Breast epithelium (tissue), 4 donors: ENCODE results near the gene HDC. TPM values are rescaled to one million over a fixed set of nuclear protein-coding genes. Genes with fewer than 3 reads are reported as not detected.

Source experiments
- DNase-seq, 2 donors: peaks; one replicate each; pipeline ENCODE4 v3.0.0-alpha.2; 2019; ENCODE audit warnings: low spot score in 2 of 2
- H3K27ac ChIP-seq, 2 donors: fragments of 200-600 bp; sonication (generic) in 1 of 2; one replicate each; pipeline ENCODE4 v1.5.1; 2016 to 2019; ENCODE audit warnings: mild to moderate bottlenecking in 1 of 2
- H3K27me3 ChIP-seq, 2 donors: fragments of 200-600 bp; sonication (generic) in 1 of 2; one replicate each; pipeline versions ENCODE4 v1.5.1 to v1.6.0; 2017 to 2019; ENCODE audit warnings: control low read depth in 1 of 2, mild to moderate bottlenecking in 1 of 2
- H3K36me3 ChIP-seq: fragments of 200-600 bp; one replicate; pipeline ENCODE4 v1.5.1; 2019
- H3K4me1 ChIP-seq, 2 donors: fragments of 200-600 bp; sonication (generic); one replicate each; pipeline ENCODE4 v1.5.1; 2016 to 2019; ENCODE audit warnings: control low read depth in 1 of 2
- H3K4me3 ChIP-seq, 3 donors: fragments of 200-600 bp; sonication (generic); 1 replicate in 2 of 3; 2 replicates in 1 of 3; pipeline ENCODE4 v1.5.1; 2016 to 2019; ENCODE audit warnings: mild to moderate bottlenecking in 3 of 3, moderate library complexity in 2 of 3
- H3K9me3 ChIP-seq, 2 donors: fragments of 200-600 bp; sonication (generic) in 1 of 2; one replicate each; pipeline ENCODE4 v1.5.1; 2016 to 2019; ENCODE audit warnings: control low read depth in 1 of 2
- POLR2A ChIP-seq: fragments of 450-650 bp; IDR thresholded peaks from one replicate; pipeline ENCODE4 v1.6.1; 2016; ENCODE audit warnings: antibody characterized with exemption, mild to moderate bottlenecking, moderate library complexity
- POLR2AphosphoS5 ChIP-seq, 3 donors: sonication (generic); formaldehyde crosslinking; IDR thresholded peaks; one replicate each; pipeline ENCODE4 v1.6.1; 2017; ENCODE audit warnings: antibody characterized with exemption in 3 of 3
- intact Hi-C: fragments of 100-400 bp; cut with DNase I; formaldehyde crosslinking; loops from one replicate; pipeline ENCODE4 v1.15.1; 2023; ENCODE audit warnings: low total_unique reads
- total RNA-seq, 3 donors: library from RNA; depleted of rRNA; stranded (reverse); fragments of >200 nt; gene quantifications; one replicate each; pipeline ENCODE4 v1.1.0, GENCODE V29; 2016
- TF ChIP-seq, protein P1 (sequence below), 3 donors: fragments of 450-650 bp; IDR thresholded peaks; one replicate each; pipeline ENCODE4 v1.5.1; 2016 to 2017; ENCODE audit warnings: antibody characterized with exemption in 3 of 3, mild to moderate bottlenecking in 3 of 3, moderate library complexity in 3 of 3

Gene HDC
- total RNA-seq, 3 donors from 2014 or later, result 1.0 to 11.0 TPM; not detected in 1

DNA sequence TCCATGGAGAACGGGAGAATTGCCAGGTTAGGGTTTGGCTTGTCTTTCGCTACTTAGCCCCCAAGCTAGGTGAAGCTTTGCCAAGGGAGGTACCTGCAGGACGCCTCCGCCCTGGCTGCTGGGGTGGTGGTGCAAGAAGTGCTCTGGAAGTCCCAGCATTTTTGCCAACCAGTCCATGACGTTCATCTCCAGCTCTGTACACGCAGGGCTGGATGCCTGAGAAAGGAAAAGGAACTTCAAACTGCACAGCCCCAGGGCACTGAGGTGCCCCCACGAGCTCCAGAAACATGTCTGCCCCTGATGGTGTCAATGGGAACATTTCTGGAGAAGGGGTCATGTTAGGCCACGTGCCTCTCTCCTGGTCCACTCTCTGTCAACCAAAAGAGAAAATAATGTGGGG is 8.2 kb downstream of the HDC start:
- Histone ChIP-seq H3K36me3 (no peaks in the 10 kb centered on the region), H3K9me3 (no peaks in the 10 kb centered on the region), H3K4me1 (no peaks in the 10 kb centered on the region), H3K27ac (no peak overlapping the region), H3K4me3 (no peak overlapping the region), H3K27me3 (no peaks in the 10 kb centered on the region)
- TF ChIP-seq, protein P1, sequence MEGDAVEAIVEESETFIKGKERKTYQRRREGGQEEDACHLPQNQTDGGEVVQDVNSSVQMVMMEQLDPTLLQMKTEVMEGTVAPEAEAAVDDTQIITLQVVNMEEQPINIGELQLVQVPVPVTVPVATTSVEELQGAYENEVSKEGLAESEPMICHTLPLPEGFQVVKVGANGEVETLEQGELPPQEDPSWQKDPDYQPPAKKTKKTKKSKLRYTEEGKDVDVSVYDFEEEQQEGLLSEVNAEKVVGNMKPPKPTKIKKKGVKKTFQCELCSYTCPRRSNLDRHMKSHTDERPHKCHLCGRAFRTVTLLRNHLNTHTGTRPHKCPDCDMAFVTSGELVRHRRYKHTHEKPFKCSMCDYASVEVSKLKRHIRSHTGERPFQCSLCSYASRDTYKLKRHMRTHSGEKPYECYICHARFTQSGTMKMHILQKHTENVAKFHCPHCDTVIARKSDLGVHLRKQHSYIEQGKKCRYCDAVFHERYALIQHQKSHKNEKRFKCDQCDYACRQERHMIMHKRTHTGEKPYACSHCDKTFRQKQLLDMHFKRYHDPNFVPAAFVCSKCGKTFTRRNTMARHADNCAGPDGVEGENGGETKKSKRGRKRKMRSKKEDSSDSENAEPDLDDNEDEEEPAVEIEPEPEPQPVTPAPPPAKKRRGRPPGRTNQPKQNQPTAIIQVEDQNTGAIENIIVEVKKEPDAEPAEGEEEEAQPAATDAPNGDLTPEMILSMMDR (IDR thresholded peaks at IDR 0.05), result no peak
- TF ChIP-seq POLR2A (no peak), POLR2AphosphoS5 (IDR thresholded peaks at IDR 0.05) (no peak)
- intact Hi-C loops, result loop anchor here (2.0 kb wide), 1 partner anchor 53 kb away; no protein-coding TSS in a partner anchor
- DNase-seq, result no peak

DNA sequence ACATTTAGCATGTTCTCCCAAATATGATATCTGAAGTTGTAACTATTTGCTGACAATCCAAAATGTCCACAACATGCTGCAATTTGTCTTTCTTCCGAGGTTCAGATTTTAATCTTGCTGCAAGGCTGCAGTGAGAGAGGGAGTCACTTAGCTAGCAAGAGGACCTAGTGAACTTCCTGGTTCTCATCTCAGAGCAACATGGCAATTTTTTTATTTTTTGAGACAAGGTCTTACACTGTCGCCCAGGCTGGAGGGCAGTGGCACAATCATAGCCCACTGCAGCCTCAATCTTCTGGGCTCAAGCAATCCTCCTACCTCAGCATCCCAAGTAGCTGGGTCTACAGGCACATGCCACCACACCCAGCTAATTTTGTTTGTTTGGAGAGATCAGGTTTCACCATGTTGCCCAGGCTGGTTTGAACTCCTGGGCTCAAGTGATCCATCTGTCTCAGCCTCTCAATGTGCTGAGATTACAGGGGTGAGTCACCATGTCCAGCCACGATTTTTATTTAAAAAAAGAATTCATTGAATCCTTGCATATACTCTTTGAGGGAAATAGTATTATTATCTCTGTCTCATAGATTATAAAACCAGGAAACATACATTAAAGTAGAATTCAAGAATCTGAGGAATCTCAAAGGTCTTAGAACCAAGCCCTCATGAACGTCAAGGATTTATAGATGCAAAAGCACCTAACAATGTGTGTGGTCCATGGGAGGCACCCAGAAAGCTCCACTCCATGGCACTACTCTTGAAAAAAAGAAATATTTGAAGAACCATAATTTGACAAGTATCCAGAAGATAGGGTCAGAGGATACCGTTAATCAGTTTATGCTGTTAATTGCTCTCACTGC is 9.1 kb downstream of the HDC start:
- intact Hi-C loops, result loop anchor here (2.0 kb wide), 1 partner anchor 52 kb away; no protein-coding TSS in a partner anchor
- no peak for TF ChIP-seq POLR2AphosphoS5 (IDR thresholded peaks at IDR 0.05)
- no peak for TF ChIP-seq POLR2A
- TF ChIP-seq, protein P1 (IDR thresholded peaks at IDR 0.05), result no peak
- DNase-seq, result no peak
- no peaks in the 10 kb centered on the region for H3K9me3 ChIP-seq
- H3K27ac ChIP-seq, result no peak overlapping the region
- H3K4me3 ChIP-seq, result no peak overlapping the region
- no peaks in the 10 kb centered on the region for H3K36me3 ChIP-seq
- no peaks in the 10 kb centered on the region for H3K4me1 ChIP-seq
- H3K27me3 ChIP-seq, result no peaks in the 10 kb centered on the region

DNA sequence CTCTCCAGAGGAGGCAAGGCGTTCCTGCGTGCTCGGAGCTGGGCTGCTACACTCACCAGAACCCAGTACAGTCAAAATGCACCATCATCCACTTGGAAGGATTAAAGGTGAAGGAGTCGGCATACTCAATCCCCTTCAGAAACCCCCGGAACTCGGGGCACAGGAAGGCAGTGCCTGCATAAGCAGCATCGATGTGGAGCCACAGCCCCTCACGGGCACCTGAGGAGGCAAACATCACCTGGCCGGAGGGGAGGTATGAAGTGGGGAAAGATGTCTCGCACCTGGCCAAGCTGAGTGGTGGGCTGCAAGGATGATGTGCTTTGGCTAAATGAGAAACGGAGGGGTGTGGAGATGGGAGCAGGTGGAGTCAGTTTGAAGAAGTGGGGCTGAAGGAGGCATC is 13.0 kb downstream of the HDC start:
- Histone ChIP-seq H3K4me1 (no peaks in the 10 kb centered on the region), H3K36me3 (no peaks in the 10 kb centered on the region), H3K27ac (no peak overlapping the region), H3K27me3 (no peaks in the 10 kb centered on the region), H3K4me3 (no peak overlapping the region), H3K9me3 (no peaks in the 10 kb centered on the region)
- TF ChIP-seq, protein P1 (IDR thresholded peaks at IDR 0.05), result no peak
- TF ChIP-seq POLR2A (no peak), POLR2AphosphoS5 (IDR thresholded peaks at IDR 0.05) (no peak)
- intact Hi-C loops, result no loop called here
- no peak for DNase-seq

DNA sequence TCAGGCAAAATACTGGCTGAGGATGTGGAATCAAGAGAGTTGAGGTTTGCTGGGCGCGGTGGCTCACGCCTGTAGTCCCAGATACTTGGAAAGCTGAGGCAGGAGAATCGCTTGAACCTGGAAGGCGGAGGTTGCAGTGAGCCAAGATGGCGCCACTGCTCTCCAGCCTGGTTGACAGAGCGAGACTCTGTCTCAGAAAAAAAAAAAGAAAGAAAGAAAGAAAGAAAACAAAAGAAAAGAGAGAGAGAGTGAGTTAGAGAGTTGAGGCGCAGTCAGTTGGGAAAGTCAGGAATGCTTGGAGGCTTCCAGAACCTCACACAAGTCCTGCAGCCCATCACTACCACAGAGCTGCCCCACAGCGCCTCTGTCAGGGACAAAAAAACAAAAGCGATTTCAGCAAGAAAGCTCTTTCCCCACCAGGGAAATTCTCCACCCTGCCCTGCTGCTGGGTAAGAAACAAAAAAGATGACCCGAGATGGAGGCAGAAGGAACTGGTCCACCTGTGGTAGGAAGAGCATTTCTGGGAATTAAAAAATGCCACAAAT is 13.8 kb downstream of the HDC start:
- DNase-seq, result no peak
- intact Hi-C loops, result no loop called here
- H3K27me3 ChIP-seq, result no peaks in the 10 kb centered on the region
- no peaks in the 10 kb centered on the region for H3K36me3 ChIP-seq
- H3K4me1 ChIP-seq, result no peaks in the 10 kb centered on the region
- TF ChIP-seq, protein P1 (IDR thresholded peaks at IDR 0.05), result no peak
- TF ChIP-seq POLR2A, result no peak
- TF ChIP-seq POLR2AphosphoS5 (IDR thresholded peaks at IDR 0.05), result no peak
- H3K9me3 ChIP-seq, result no peaks in the 10 kb centered on the region
- H3K4me3 ChIP-seq, result no peak overlapping the region
- H3K27ac ChIP-seq, result no peak overlapping the region

DNA sequence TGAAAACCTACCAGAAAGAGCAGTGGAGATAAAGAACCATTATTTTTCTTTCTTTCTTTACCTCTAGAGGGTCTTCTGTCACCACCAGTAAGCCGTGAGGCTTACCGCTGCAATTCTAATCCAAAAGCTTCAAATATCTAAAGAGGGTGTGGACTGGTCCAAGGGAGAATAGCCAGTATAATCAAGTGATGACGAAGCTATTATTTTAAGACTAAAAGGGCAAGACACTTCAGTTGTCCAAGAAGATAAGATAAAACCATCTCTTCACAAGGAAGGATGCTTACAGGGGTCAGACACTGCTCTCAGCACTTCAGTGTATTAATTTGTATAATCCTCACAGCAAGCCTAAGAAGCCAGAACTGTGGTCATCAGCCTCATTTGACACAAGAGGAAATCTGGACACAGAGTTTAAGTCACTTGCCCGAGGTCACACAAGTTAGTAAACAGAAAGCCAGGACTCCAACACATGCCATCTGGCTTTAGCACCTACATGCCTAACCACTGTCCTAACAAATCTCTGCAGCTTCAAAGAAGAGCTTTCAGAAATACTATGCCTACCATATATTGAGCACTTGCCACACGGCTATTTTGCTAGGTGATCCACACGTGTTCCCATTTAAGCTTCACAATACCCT is 14.6 kb downstream of the HDC start:
- Histone ChIP-seq H3K27me3 (no peaks in the 10 kb centered on the region), H3K27ac (no peak overlapping the region), H3K4me1 (no peaks in the 10 kb centered on the region), H3K36me3 (no peaks in the 10 kb centered on the region), H3K9me3 (no peaks in the 10 kb centered on the region), H3K4me3 (no peak overlapping the region)
- TF ChIP-seq POLR2A (no peak), POLR2AphosphoS5 (IDR thresholded peaks at IDR 0.05) (no peak)
- TF ChIP-seq, protein P1 (IDR thresholded peaks at IDR 0.05), result no peak
- intact Hi-C loops, result no loop called here
- no peak for DNase-seq
